GM23338 (cell line): ENCODE data around the gene RUSC1.

Experiments used
- CREB1 ChIP-seq: fragments of 250-450 bp; sonication (Bioruptor Pico); IDR thresholded peaks from 2 replicates; pipeline ENCODE4 v1.5.0; 2020; ENCODE audit warnings: low read depth, mild to moderate bottlenecking, moderate library complexity
- EZH2 ChIP-seq: fragments of 200-600 bp; sonication (generic); IDR thresholded peaks from one replicate; pipeline ENCODE4 v1.8.0; 2017; ENCODE audit warnings: antibody characterized with exemption, mild to moderate bottlenecking, low read depth; ENCODE audit not compliant: unreplicated experiment
- EZH2phosphoT487 ChIP-seq: fragments of 200-600 bp; sonication (generic); IDR thresholded peaks from one replicate; pipeline ENCODE4 v1.8.1; 2018; ENCODE audit warnings: antibody characterized with exemption; ENCODE audit not compliant: unreplicated experiment
- JUNB ChIP-seq: IDR thresholded peaks from one replicate; pipeline ENCODE4 v1.6.1; 2016; ENCODE audit warnings: antibody characterized with exemption; ENCODE audit not compliant: unreplicated experiment
- POLR2AphosphoS5 ChIP-seq: IDR thresholded peaks from 2 replicates; pipeline ENCODE4 v1.6.1; 2016; ENCODE audit warnings: antibody characterized with exemption, low read depth
- REST ChIP-seq: IDR thresholded peaks from one replicate; pipeline ENCODE4 v1.6.1; 2018; ENCODE audit warnings: antibody characterized with exemption; ENCODE audit not compliant: unreplicated experiment
- ZNF331 ChIP-seq: fragments of 250-450 bp; sonication (Bioruptor Pico); IDR thresholded peaks from 2 replicates; pipeline ENCODE4 v1.5.0; 2020; ENCODE audit warnings: low read depth, mild to moderate bottlenecking, moderate library complexity
- TF ChIP-seq, protein P1 (sequence below), 2 experiments: fragments of 200-600 bp in 1 of 2; sonication (generic) in 1 of 2; conservative IDR thresholded peaks; 2 replicates each; pipeline versions ENCODE4 v1.5.1 to v1.6.1; 2016 to 2017; ENCODE audit warnings: antibody characterized with exemption in 2 of 2, low read depth in 2 of 2, mild to moderate bottlenecking in 2 of 2, moderate library complexity in 1 of 2

GRCh38 chr1:155285063-155285462, 35.6 kb upstream of the RUSC1 start:
- TF ChIP-seq, protein P1, sequence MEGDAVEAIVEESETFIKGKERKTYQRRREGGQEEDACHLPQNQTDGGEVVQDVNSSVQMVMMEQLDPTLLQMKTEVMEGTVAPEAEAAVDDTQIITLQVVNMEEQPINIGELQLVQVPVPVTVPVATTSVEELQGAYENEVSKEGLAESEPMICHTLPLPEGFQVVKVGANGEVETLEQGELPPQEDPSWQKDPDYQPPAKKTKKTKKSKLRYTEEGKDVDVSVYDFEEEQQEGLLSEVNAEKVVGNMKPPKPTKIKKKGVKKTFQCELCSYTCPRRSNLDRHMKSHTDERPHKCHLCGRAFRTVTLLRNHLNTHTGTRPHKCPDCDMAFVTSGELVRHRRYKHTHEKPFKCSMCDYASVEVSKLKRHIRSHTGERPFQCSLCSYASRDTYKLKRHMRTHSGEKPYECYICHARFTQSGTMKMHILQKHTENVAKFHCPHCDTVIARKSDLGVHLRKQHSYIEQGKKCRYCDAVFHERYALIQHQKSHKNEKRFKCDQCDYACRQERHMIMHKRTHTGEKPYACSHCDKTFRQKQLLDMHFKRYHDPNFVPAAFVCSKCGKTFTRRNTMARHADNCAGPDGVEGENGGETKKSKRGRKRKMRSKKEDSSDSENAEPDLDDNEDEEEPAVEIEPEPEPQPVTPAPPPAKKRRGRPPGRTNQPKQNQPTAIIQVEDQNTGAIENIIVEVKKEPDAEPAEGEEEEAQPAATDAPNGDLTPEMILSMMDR (conservative IDR thresholded peaks at IDR 0.05; ENCODE audit: low read depth in 2 of 2): no peak
- TF ChIP-seq POLR2AphosphoS5 (no peak), EZH2phosphoT487 (no peak), REST (no peak), EZH2 (no peak), ZNF331 (CRISPR knock-in tag) (no peak), JUNB (no peak), CREB1 (CRISPR knock-in tag) (no peak)
